B cell (primary cell): ENCODE results near the gene CCK. TPM values are rescaled to one million over a fixed set of nuclear protein-coding genes. Genes with fewer than 3 reads are reported as not detected.
"Not testable (repeated sequence)": the region's sequence is repeated elsewhere in the genome, so short reads cannot be mapped to it uniquely, and the experiment has no call there.

Experiments used
- ATAC-seq: fragments of 200-7000 bp; cut with Tn5 transposase; one replicate; pipeline ENCODE4 v1.10.0; 2021; ENCODE audit warnings: low read depth, mild to moderate bottlenecking, moderate number of reproducible peaks, moderate library complexity
- CTCF ChIA-PET: fragments of 350-600 bp; sonication (Branson Sonifier 250); formaldehyde crosslinking; loops from one replicate; lab custom pipeline; 2021; ENCODE audit warnings: antibody characterized with exemption, inconsistent platforms; lab: Charles Lee
- POLR2A ChIA-PET: fragments of 350-600 bp; sonication (Branson Sonifier 250); formaldehyde crosslinking; loops from one replicate; lab custom pipeline; 2021; ENCODE audit warnings: antibody characterized with exemption; lab: Charles Lee
- DNase-seq: peaks from one replicate; pipeline ENCODE4 v3.0.0; 2013
- H2AFZ ChIP-seq: 2 replicates; pipeline ENCODE4 v1.6.1; 2012; ENCODE audit warnings: mild to moderate bottlenecking, low read depth, low read length; ENCODE audit not compliant: insufficient read depth, poor library complexity, severe bottlenecking
- H3K27ac ChIP-seq, 2 donors: 1 replicate in 1 of 2; 2 replicates in 1 of 2; pipeline ENCODE4 v1.5.1; 2012 to 2013; ENCODE audit warnings: low read length in 2 of 2, mild to moderate bottlenecking in 2 of 2, moderate library complexity in 1 of 2
- H3K27me3 ChIP-seq, 4 experiments: fragments of 200-600 bp in 1 of 4; sonication (generic) in 1 of 4; replicated peaks in 1 of 4; 1 replicate in 2 of 4; 2 replicates in 2 of 4; pipeline versions ENCODE4 v1.6.1 to v1.7.0; 2013 to 2016; ENCODE audit warnings: low read length in 3 of 4, mild to moderate bottlenecking in 2 of 4, mixed read lengths in 1 of 4, moderate library complexity in 1 of 4; ENCODE audit not compliant: insufficient read depth in 4 of 4, control insufficient read depth in 3 of 4; ENCODE audit errors: control extremely low read depth in 1 of 4
- H3K36me3 ChIP-seq, 2 experiments: replicated peaks in 1 of 2; 1 replicate in 1 of 2; 2 replicates in 1 of 2; pipeline versions ENCODE4 v1.6.1 to v1.7.1; 2013; ENCODE audit warnings: low read length in 1 of 2; ENCODE audit not compliant: insufficient read depth in 2 of 2, control insufficient read depth in 1 of 2; ENCODE audit errors: control extremely low read depth in 1 of 2, extremely low read depth in 1 of 2
- H3K4me1 ChIP-seq, 2 donors: fragments of 200-600 bp in 1 of 2; sonication (generic) in 1 of 2; 1 replicate in 1 of 2; 2 replicates in 1 of 2; pipeline versions ENCODE4 v1.5.1 to v1.6.1; 2013 to 2017; ENCODE audit warnings: low read length in 2 of 2; ENCODE audit not compliant: control insufficient read depth in 2 of 2, insufficient read depth in 2 of 2
- H3K4me2 ChIP-seq: replicated peaks from 2 replicates; pipeline ENCODE3; 2012; ENCODE audit warnings: mild to moderate bottlenecking, low read depth, low read length; ENCODE audit not compliant: poor library complexity, severe bottlenecking
- H3K4me3 ChIP-seq, 5 experiments: fragments of 200-600 bp in 1 of 5; sonication (generic) in 1 of 5; 1 replicate in 3 of 5; 2 replicates in 2 of 5; pipeline versions ENCODE4 v1.5.1 to v1.7.0; 2011 to 2016; ENCODE audit warnings: low read length in 4 of 5, mild to moderate bottlenecking in 4 of 5, low read depth in 2 of 5, control low read depth in 1 of 5, moderate library complexity in 1 of 5; ENCODE audit not compliant: insufficient read depth in 1 of 5; ENCODE audit errors: control extremely low read depth in 1 of 5, extremely low read depth in 1 of 5
- H3K79me2 ChIP-seq: fragments of 200-600 bp; sonication (generic); one replicate; pipeline ENCODE4 v1.6.0; 2016; ENCODE audit warnings: low read length; ENCODE audit not compliant: control insufficient read depth, insufficient read depth
- H3K9ac ChIP-seq: fragments of 200-600 bp; sonication (generic); 2 replicates; pipeline ENCODE4 v1.6.1; 2017; ENCODE audit warnings: mild to moderate bottlenecking, low read length, moderate library complexity
- H3K9me3 ChIP-seq, 3 donors: one replicate each; pipeline versions ENCODE4 v1.6.1 to v1.7.1; 2013; ENCODE audit warnings: low read length in 2 of 3; ENCODE audit not compliant: control insufficient read depth in 2 of 3, insufficient read depth in 1 of 3; ENCODE audit errors: control extremely low read depth in 1 of 3
- H4K20me1 ChIP-seq: 2 replicates; pipeline ENCODE4 v1.6.0; 2012; ENCODE audit warnings: mild to moderate bottlenecking, low read length; ENCODE audit not compliant: insufficient read depth, control insufficient read depth, poor library complexity, severe bottlenecking
- H3K27ac Mint-ChIP-seq: one replicate; pipeline ENCODE4 v1.8.0; 2021; ENCODE audit warnings: mixed read lengths
- H3K27me3 Mint-ChIP-seq: one replicate; pipeline ENCODE4 v1.8.0; 2021; ENCODE audit warnings: mixed read lengths
- H3K4me1 Mint-ChIP-seq: one replicate; pipeline ENCODE4 v1.8.0; 2021; ENCODE audit warnings: mixed read lengths
- H3K4me3 Mint-ChIP-seq: one replicate; pipeline ENCODE4 v1.8.0; 2021; ENCODE audit warnings: mixed read lengths
- H3K9me3 Mint-ChIP-seq: one replicate; pipeline ENCODE4 v1.8.0; 2022; ENCODE audit warnings: mixed read lengths; ENCODE audit not compliant: insufficient read depth
- EZH2 ChIP-seq: IDR thresholded peaks from 2 replicates; pipeline ENCODE4 v1.6.1; 2012; ENCODE audit warnings: borderline replicate concordance, low read depth, mild to moderate bottlenecking, moderate library complexity, low read length; ENCODE audit not compliant: insufficient read depth, poor library complexity, severe bottlenecking
- WGBS: methylation state at CpG from one replicate; pipeline ENCODE4 v1.1.5; 2013; ENCODE audit warnings: missing lambda C conversion rate; ENCODE audit not compliant: insufficient coverage; 5-methylcytosine and 5-hydroxymethylcytosine counted together
- intact Hi-C: fragments of 100-400 bp; cut with micrococcal nuclease; formaldehyde crosslinking; loops from one replicate; pipeline ENCODE4 v1.10.0; 2022
- polyA plus RNA-seq: library from polyadenylated mRNA; depleted of rRNA; stranded (reverse); fragments of >200 nt; gene quantifications from 2 replicates; pipeline ENCODE4 v1.2.3, GENCODE V29; 2012
- total RNA-seq, 2 donors: library from RNA; stranded (reverse); fragments of 120-200 nt in 1 of 2; gene quantifications; 1 replicate in 1 of 2; 2 replicates in 1 of 2; pipeline versions ENCODE4 v1.2.3 to v1.2.4, GENCODE V29; 2013 to 2022
- TF ChIP-seq, protein P1 (sequence below): fragments of 200-600 bp; IDR thresholded peaks from one replicate; pipeline ENCODE4 v1.8.0; 2022; ENCODE audit warnings: antibody characterized with exemption, mild to moderate bottlenecking

Gene CCK
- total and polyA plus RNA-seq, 2 donors (not counting 1 experiment from before 2014, with no cell fraction given), result not detected

- no peak overlapping the region for H3K4me3 Mint-ChIP-seq
- no peaks in the 10 kb centered on the region for H3K9me3 Mint-ChIP-seq
- POLR2A ChIA-PET, result no interaction called here
These were observed 23.0 kb upstream of the CCK start for GRCh38 chr3:42289026-42289425.

GRCh38 chr3:42288385-42288784 is 22.4 kb upstream of the CCK start:
- ATAC-seq (no peak), DNase-seq (no peak)
- Histone ChIP-seq H3K9ac (no peak overlapping the region), H3K4me1 (peaks cover 0 to 5% of the 10 kb centered on the region in 2 donors), H4K20me1 (no peaks in the 10 kb centered on the region), H3K9me3 (peaks cover 0 to 4% (median 0%) of the 10 kb centered on the region in 3 donors), H3K4me2 (no peak overlapping the region), H3K27ac (no peak overlapping the region), H3K79me2 (no peaks in the 10 kb centered on the region), H3K27me3 (peaks cover 0 to 8% (median 0%) of the 10 kb centered on the region in 4 experiments), H3K4me3 (no peak overlapping the region), H3K36me3 (no peaks in the 10 kb centered on the region), H2AFZ (no peak overlapping the region)
- 90% methylated on average over 2 of the region's 2 CpGs for WGBS
- ChIA-PET CTCF (no interaction called here), POLR2A (no interaction called here)
- peaks cover 16% of the 10 kb centered on the region for H3K27me3 Mint-ChIP-seq
- no peaks in the 10 kb centered on the region for H3K9me3 Mint-ChIP-seq
- TF ChIP-seq EZH2, result no peak
- TF ChIP-seq, protein P1, sequence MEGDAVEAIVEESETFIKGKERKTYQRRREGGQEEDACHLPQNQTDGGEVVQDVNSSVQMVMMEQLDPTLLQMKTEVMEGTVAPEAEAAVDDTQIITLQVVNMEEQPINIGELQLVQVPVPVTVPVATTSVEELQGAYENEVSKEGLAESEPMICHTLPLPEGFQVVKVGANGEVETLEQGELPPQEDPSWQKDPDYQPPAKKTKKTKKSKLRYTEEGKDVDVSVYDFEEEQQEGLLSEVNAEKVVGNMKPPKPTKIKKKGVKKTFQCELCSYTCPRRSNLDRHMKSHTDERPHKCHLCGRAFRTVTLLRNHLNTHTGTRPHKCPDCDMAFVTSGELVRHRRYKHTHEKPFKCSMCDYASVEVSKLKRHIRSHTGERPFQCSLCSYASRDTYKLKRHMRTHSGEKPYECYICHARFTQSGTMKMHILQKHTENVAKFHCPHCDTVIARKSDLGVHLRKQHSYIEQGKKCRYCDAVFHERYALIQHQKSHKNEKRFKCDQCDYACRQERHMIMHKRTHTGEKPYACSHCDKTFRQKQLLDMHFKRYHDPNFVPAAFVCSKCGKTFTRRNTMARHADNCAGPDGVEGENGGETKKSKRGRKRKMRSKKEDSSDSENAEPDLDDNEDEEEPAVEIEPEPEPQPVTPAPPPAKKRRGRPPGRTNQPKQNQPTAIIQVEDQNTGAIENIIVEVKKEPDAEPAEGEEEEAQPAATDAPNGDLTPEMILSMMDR, result no peak
- H3K4me3 Mint-ChIP-seq, result no peak overlapping the region
- no peak overlapping the region for H3K27ac Mint-ChIP-seq
- peaks cover 4% of the 10 kb centered on the region for H3K4me1 Mint-ChIP-seq
- intact Hi-C loops, result no loop called here

More at GRCh38 chr3:42289026-42289425, 23.0 kb upstream of the CCK start:
- H3K9ac ChIP-seq, result no peak overlapping the region
- H3K36me3 ChIP-seq, result no peaks in the 10 kb centered on the region
- no CpG with 5 or more reads among the region's 1 CpG for WGBS
- CTCF ChIA-PET, result interaction anchor here (0.6 kb wide), 1 partner anchor 29 kb away, joined by 3 read pairs; no protein-coding TSS in a partner anchor
- Mint-ChIP-seq H3K4me1 (peaks cover 4% of the 10 kb centered on the region), H3K27me3 (peaks cover 21% of the 10 kb centered on the region), H3K27ac (no peak overlapping the region)
- H4K20me1 ChIP-seq, result no peaks in the 10 kb centered on the region
- H3K4me2 ChIP-seq, result no peak overlapping the region
- H3K9me3 ChIP-seq, result peaks cover 0 to 4% (median 0%) of the 10 kb centered on the region in 3 donors
- no peak for ATAC-seq
- H2AFZ ChIP-seq, result no peak overlapping the region
- peaks cover 0 to 11% (median 0%) of the 10 kb centered on the region in 4 experiments for H3K27me3 ChIP-seq
- H3K79me2 ChIP-seq, result no peaks in the 10 kb centered on the region
- peaks cover 0 to 5% of the 10 kb centered on the region in 2 donors for H3K4me1 ChIP-seq
- TF ChIP-seq EZH2, result no peak
- TF ChIP-seq, protein P1, result no peak
- no peak overlapping the region for H3K4me3 ChIP-seq
- no peak for DNase-seq
- no peak overlapping the region for H3K27ac ChIP-seq
- intact Hi-C loops, result no loop called here

GRCh38 chr3:42287423-42287822 is 21.4 kb upstream of the CCK start:
- DNase-seq, CTCF ChIA-PET, H3K27ac Mint-ChIP-seq, H4K20me1 ChIP-seq, H3K27ac ChIP-seq, H3K9ac ChIP-seq, POLR2A ChIA-PET, H3K4me3 Mint-ChIP-seq, H3K27me3 ChIP-seq, H2AFZ ChIP-seq, H3K79me2 ChIP-seq, H3K4me1 ChIP-seq, H3K4me3 ChIP-seq, intact Hi-C loops, H3K9me3 ChIP-seq, H3K4me1 Mint-ChIP-seq, H3K9me3 Mint-ChIP-seq, H3K36me3 ChIP-seq, ATAC-seq, H3K4me2 ChIP-seq: not testable (repeated sequence)
- H3K27me3 Mint-ChIP-seq, result peaks cover 14% of the 10 kb centered on the region
- 96% methylated on average over 7 of the region's 8 CpGs for WGBS
